WI38 (cell line): ENCODE data around the gene ABHD12.

Experiments
- H3K4me3 ChIP-seq: 2 replicates; pipeline ENCODE4 v1.5.1; 2011; ENCODE audit warnings: low read depth, mild to moderate bottlenecking, control low read depth, low read length
- TF ChIP-seq, protein P1 (sequence below): IDR thresholded peaks from 2 replicates; pipeline ENCODE4 v1.5.1; 2012; ENCODE audit warnings: low read depth, mild to moderate bottlenecking, control low read depth, low read length

ABHD12 gene

DNA sequence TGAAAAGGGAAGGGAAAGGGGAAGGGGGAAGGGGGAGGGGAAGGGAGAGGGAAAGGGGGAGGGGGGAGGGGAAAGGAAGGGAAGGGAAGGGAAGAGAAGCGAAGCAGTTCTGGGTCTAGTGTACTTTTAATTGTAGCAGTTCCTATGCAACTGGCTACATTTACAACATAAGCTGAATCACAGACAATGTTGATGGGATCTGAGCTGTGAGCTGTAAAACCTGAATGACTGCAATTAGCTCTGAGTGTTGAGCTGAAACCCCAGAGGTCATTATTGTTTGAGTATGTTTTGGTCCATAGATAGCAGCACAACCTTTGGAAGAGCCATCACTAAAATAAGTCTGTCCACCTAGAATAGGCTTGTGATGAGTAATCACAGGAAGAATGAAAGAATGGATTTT is 7.2 kb upstream of the ABHD12 start:
- TF ChIP-seq, protein P1, sequence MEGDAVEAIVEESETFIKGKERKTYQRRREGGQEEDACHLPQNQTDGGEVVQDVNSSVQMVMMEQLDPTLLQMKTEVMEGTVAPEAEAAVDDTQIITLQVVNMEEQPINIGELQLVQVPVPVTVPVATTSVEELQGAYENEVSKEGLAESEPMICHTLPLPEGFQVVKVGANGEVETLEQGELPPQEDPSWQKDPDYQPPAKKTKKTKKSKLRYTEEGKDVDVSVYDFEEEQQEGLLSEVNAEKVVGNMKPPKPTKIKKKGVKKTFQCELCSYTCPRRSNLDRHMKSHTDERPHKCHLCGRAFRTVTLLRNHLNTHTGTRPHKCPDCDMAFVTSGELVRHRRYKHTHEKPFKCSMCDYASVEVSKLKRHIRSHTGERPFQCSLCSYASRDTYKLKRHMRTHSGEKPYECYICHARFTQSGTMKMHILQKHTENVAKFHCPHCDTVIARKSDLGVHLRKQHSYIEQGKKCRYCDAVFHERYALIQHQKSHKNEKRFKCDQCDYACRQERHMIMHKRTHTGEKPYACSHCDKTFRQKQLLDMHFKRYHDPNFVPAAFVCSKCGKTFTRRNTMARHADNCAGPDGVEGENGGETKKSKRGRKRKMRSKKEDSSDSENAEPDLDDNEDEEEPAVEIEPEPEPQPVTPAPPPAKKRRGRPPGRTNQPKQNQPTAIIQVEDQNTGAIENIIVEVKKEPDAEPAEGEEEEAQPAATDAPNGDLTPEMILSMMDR: no peak

DNA sequence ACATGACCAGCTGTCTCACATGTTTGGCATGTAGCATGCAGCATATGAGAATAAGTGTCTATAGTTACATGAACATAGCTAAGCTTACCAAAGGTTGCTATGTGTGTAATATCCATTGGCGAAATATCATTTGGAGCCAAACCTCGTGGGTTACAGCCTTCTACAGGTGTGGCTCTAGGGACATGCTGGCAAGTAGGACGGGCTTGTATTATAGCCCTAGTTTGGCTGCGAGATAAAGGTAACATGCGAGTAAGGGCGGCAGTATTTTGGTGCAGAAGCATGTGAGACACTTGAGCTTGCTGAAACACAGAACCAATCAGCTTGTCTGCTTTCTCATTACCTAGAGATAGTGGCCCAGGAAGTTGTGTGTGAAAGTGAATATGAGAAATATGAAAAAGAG is 6.5 kb upstream of the ABHD12 start:
- TF ChIP-seq, protein P1: no peak
- no peak overlapping the region for H3K4me3 ChIP-seq

More for the DNA sequence above, 7.2 kb upstream of the ABHD12 start:
- no peak overlapping the region for H3K4me3 ChIP-seq

DNA sequence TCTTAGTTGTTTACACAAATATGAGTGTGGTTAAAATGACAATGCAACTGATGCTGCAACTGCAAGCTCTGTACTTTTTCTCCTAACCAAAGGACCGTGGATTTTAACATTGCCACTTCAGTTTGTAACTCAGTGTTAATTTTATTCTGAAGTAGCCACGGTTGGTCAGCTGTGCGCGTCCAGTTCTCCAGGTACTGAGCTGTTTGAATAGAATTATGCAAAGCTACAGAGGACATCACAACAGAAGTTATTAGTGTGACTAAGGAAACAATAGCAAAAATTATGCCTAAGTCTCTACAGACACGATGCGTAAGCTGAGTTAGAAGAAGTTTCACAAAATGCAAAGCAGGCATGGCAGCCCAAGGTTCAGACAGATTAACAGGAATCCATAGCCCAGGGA is 4.4 kb upstream of the ABHD12 start:
- TF ChIP-seq, protein P1: no peak
- no peak overlapping the region for H3K4me3 ChIP-seq

DNA sequence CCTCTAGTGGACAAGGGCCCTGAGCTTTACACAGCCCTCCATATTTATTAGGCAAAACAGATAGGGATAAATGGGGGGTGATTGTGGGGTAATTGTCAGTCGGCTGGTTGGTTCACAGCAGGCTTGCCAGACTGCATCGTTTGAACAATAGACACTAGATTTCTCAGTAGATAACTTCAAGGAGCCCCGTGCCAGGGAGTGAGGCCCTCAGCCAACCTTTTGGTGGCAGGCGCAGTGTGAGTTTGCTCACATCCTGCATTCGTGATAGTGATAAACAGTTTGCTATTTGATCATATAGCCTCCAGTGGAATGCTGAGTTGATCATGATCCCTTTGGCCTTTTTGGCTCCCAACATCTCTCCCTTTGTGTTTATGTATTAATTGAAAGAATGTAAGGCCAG is 3.6 kb upstream of the ABHD12 start:
- TF ChIP-seq, protein P1: no peak
- H3K4me3 ChIP-seq: no peak overlapping the region

DNA sequence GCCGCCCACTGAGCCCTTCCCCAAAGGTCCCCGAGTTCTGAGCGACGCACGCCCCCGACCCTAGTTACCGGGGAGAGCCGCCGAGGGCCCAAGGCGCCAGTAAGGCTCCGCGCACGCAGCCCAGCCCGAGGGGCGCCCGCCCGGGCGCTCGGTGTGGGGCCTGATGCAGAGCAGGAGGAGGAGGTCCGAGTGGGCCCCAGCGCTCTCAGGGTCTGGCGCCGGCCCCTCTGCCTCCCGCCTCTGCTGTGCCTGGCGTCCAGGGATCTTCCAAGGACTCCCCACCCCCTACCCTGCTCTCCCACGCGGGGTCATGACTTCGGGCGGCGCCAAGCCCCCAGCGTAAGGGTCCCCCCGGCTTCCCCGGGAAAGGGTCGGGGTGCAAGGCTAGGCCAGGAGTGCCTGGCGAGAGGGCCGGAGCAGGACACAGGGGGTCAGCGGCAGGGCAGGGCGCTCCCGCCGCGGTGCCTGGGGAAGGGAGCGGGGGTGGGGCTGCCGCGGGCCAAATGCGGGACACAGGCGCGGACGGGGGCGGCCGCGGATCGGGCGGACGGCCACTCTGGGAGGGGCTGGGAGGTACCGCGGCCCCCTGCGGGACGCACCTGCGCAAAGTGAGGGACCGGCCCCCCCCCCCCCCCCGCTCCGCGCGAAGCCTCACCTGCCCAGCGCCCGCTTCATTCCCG is 637 bp downstream of the ABHD12 start:
- TF ChIP-seq, protein P1: no peak
- peak overlapping the region; percentile 89 for H3K4me3 ChIP-seq

DNA sequence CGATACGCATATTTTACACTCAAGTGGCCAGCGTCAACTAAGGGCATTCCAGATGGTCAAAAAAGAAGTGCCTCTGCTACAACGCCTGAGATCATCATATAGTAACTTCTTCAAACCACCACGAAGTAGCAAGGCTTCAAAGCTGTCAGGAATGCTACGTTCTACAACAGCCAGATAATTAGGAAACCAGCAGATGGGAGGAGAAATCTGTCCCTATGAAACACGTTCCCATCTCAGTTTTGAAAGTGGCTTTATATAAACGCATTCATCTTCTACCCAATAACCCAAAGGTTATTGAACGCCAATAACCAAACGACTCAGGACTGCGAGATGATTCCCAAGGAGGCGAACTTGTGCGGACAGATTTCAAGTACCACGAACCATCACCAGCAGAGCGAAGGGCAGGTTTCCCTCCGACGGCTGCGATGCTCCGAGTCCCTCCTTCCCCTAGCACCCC is 1.2 kb downstream of the ABHD12 start:
- peak overlapping the region; percentile 89 for H3K4me3 ChIP-seq
- TF ChIP-seq, protein P1: no peak

DNA sequence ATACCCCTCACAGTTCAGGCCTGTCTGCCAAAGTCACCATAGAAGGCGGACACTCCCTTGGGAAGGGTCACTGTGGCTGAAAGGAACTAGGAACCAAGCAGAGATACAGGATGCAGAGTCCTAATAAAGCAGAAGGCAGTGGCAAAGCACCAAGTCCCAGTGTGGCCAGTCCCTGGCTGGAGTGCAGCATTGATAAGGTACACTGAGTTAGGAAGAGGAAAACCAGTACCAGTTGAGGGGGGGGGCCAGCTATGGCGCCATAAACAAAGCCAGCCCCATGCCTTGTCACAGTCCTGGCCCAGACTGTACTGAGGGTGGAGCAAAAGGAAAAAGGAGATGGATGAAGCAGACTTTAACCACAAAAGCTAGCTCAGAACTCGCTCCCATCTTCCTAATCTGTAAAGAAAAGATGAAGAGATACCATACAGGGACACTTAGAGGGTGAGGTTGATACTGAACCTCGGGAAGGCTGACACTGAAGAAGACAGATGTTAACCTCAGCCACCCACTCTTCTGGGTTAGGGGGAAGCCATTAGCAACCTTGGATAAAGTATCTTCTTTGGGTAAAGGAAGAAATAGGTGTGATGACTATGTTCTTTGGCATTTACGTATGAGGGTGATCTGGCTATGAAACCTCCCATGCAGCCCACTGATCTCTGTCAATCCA is 7.8 kb downstream of the ABHD12 start:
- TF ChIP-seq, protein P1: no peak

More for the DNA sequence above, 7.8 kb downstream of the ABHD12 start:
- H3K4me3 ChIP-seq: no peak overlapping the region
